Caco-2 (cell line): ENCODE results near the gene TPPP2. TPM values are rescaled to one million over a fixed set of nuclear protein-coding genes. Genes with fewer than 3 reads are reported as not detected.

Experiments used
- BruUV-seq: library from RNA; stranded (reverse); fragments of 400-500 nt; replicated peaks from 2 replicates; lab custom pipeline; 2021; lab: Mats Ljungman, UMichigan
- CTCF ChIA-PET: fragments of 300-600 bp; sonication (Branson Sonifier 250); formaldehyde crosslinking; loops from one replicate; lab custom pipeline; 2022; ENCODE audit warnings: antibody characterized with exemption; lab: Charles Lee
- POLR2A ChIA-PET: fragments of 300-600 bp; sonication (Branson Sonifier 250); formaldehyde crosslinking; loops from one replicate; lab custom pipeline; 2022; ENCODE audit warnings: antibody characterized with exemption; lab: Charles Lee
- DNase-seq, 2 experiments: peaks; one replicate each; pipeline versions ENCODE4 v3.0.0 to v3.0.0-alpha.2; 2020 to 2022
- H3K27me3 ChIP-seq: replicated peaks from 2 replicates; pipeline ENCODE4 v1.6.0; 2011; ENCODE audit warnings: low read length; ENCODE audit not compliant: control insufficient read depth, insufficient read depth
- H3K36me3 ChIP-seq: 2 replicates; pipeline ENCODE4 v1.5.1; 2011; ENCODE audit warnings: low read length; ENCODE audit not compliant: control insufficient read depth, insufficient read depth
- H3K4me1 ChIP-seq: fragments of 250-450 bp; sonication (Bioruptor Pico); 2 replicates; pipeline ENCODE4 v1.5.1; 2020; ENCODE audit warnings: mild to moderate bottlenecking
- H3K4me3 ChIP-seq: 2 replicates; pipeline ENCODE4 v1.5.1; 2011; ENCODE audit warnings: low read depth, mild to moderate bottlenecking, control low read depth, low read length
- H3K9me3 ChIP-seq: fragments of 250-450 bp; sonication (Bioruptor Pico); 2 replicates; pipeline ENCODE4 v1.5.1; 2020; ENCODE audit warnings: mild to moderate bottlenecking, moderate library complexity
- H3K27ac Mint-ChIP-seq: one replicate; pipeline ENCODE4 v1.8.0; 2022; ENCODE audit warnings: mixed read lengths; ENCODE audit not compliant: unreplicated experiment
- H3K27me3 Mint-ChIP-seq: one replicate; pipeline ENCODE4 v1.8.0; 2022; ENCODE audit warnings: mixed read lengths; ENCODE audit not compliant: insufficient read depth, unreplicated experiment
- H3K36me3 Mint-ChIP-seq: one replicate; pipeline ENCODE4 v1.8.0; 2022; ENCODE audit warnings: mild to moderate bottlenecking, mixed read lengths; ENCODE audit not compliant: insufficient read depth, unreplicated experiment
- H3K4me1 Mint-ChIP-seq: one replicate; pipeline ENCODE4 v1.8.0; 2022; ENCODE audit warnings: low read depth, mixed read lengths; ENCODE audit not compliant: unreplicated experiment
- H3K4me3 Mint-ChIP-seq: one replicate; pipeline ENCODE4 v1.8.0; 2022; ENCODE audit warnings: mild to moderate bottlenecking, moderate library complexity, mixed read lengths; ENCODE audit not compliant: unreplicated experiment
- H3K9me3 Mint-ChIP-seq: one replicate; pipeline ENCODE4 v1.8.0; 2022; ENCODE audit warnings: mixed read lengths; ENCODE audit not compliant: unreplicated experiment
- CTCF ChIP-seq, 2 experiments: fragments of 200-600 bp in 1 of 2; IDR thresholded peaks; 1 replicate in 1 of 2; 2 replicates in 1 of 2; pipeline versions ENCODE4 v1.5.1 to v1.8.0; 2011 to 2022; ENCODE audit warnings: antibody characterized with exemption in 1 of 2, control low read depth in 1 of 2, inconsistent platforms in 1 of 2, low read depth in 1 of 2, low read length in 1 of 2, mild to moderate bottlenecking in 1 of 2, moderate library complexity in 1 of 2; ENCODE audit not compliant: insufficient read depth in 1 of 2, severe bottlenecking in 1 of 2, unreplicated experiment in 1 of 2
- intact Hi-C: fragments of 100-400 bp; cut with micrococcal nuclease; formaldehyde crosslinking; loops from one replicate; pipeline ENCODE4 v1.10.0; 2022; ENCODE audit not compliant: unreplicated experiment
- total RNA-seq: library from RNA; stranded (reverse); gene quantifications from 2 replicates; pipeline ENCODE4 v1.2.3, GENCODE V29; 2022

The TPPP2 gene
- total RNA-seq, 1 experiment from 2014 or later, result not detected

- Histone ChIP-seq H3K4me3 (no peak overlapping the region), H3K36me3 (no peaks in the 10 kb centered on the region), H3K4me1 (peaks cover 6% of the 10 kb centered on the region), H3K9me3 (no peaks in the 10 kb centered on the region), H3K27me3 (no peaks in the 10 kb centered on the region)
- H3K27ac Mint-ChIP-seq, result no peak overlapping the region
- no peaks in the 10 kb centered on the region for H3K4me1 Mint-ChIP-seq
- no TSS peak for BruUV-seq
- H3K9me3 Mint-ChIP-seq, result no peaks in the 10 kb centered on the region
- H3K27me3 Mint-ChIP-seq, result no peaks in the 10 kb centered on the region
- no peak for DNase-seq
- ChIA-PET POLR2A (no interaction called here), CTCF (interaction anchor here (0.8 kb wide), 1 partner anchor 14 kb away, joined by 3 read pairs; no protein-coding TSS in a partner anchor)
- H3K4me3 Mint-ChIP-seq, result no peak overlapping the region
- H3K36me3 Mint-ChIP-seq, result no peaks in the 10 kb centered on the region
- intact Hi-C loops, result no loop called here
- TF ChIP-seq CTCF (IDR thresholded peaks at IDR 0.05; ENCODE audit: insufficient read depth in 1 of 2, low read depth in 1 of 2, low read length in 1 of 2, severe bottlenecking in 1 of 2, unreplicated experiment in 1 of 2), result no peak
Observed at GRCh38 chr14:21073921-21074320, 43.9 kb downstream of the TPPP2 start.

- CTCF ChIA-PET, result interaction anchor here (0.8 kb wide), 1 partner anchor 13 kb away, joined by 3 read pairs; no protein-coding TSS in a partner anchor
- BruUV-seq, result no TSS peak
Observed at GRCh38 chr14:21074398-21075272, 44.6 kb downstream of the TPPP2 start.

More at GRCh38 chr14:21074398-21075272, 44.6 kb downstream of the TPPP2 start:
- Histone ChIP-seq H3K4me1 (peaks cover 6% of the 10 kb centered on the region), H3K9me3 (no peaks in the 10 kb centered on the region), H3K27me3 (no peaks in the 10 kb centered on the region), H3K36me3 (no peaks in the 10 kb centered on the region), H3K4me3 (no peak overlapping the region)
- Mint-ChIP-seq H3K36me3 (no peaks in the 10 kb centered on the region), H3K27ac (no peak overlapping the region), H3K9me3 (no peaks in the 10 kb centered on the region), H3K4me3 (no peak overlapping the region), H3K4me1 (no peaks in the 10 kb centered on the region), H3K27me3 (no peaks in the 10 kb centered on the region)
- DNase-seq, result no peak
- intact Hi-C loops, result no loop called here
- no peak for TF ChIP-seq CTCF (IDR thresholded peaks at IDR 0.05; ENCODE audit: insufficient read depth in 1 of 2, low read depth in 1 of 2, low read length in 1 of 2, severe bottlenecking in 1 of 2, unreplicated experiment in 1 of 2)
- POLR2A ChIA-PET, result no interaction called here
